Trophoblast cell (in vitro differentiated cells and primary cell): ENCODE data around the gene CNPY4.

ENCODE experiments used
- DNase-seq, 2 donors: peaks; one replicate each; pipeline ENCODE4 v3.0.0-alpha.2; 2016
- H2AFZ ChIP-seq: 2 replicates; pipeline ENCODE4 v1.6.1; 2013; ENCODE audit warnings: low read length, moderate library complexity, mild to moderate bottlenecking; ENCODE audit not compliant: insufficient read depth, poor library complexity
- H2AK5ac ChIP-seq: 2 replicates; pipeline ENCODE4 v1.6.1; 2013; ENCODE audit warnings: mild to moderate bottlenecking, low read length
- H2BK120ac ChIP-seq: 2 replicates; pipeline ENCODE4 v1.6.1; 2013; ENCODE audit warnings: low read length, mild to moderate bottlenecking, moderate library complexity; ENCODE audit not compliant: insufficient read depth, poor library complexity
- H2BK12ac ChIP-seq: 2 replicates; pipeline ENCODE4 v1.6.1; 2013; ENCODE audit warnings: mild to moderate bottlenecking, low read length, moderate library complexity
- H2BK5ac ChIP-seq: 2 replicates; pipeline ENCODE4 v1.6.1; 2013; ENCODE audit warnings: low read length, low read depth, moderate library complexity, mild to moderate bottlenecking; ENCODE audit not compliant: poor library complexity
- H3K14ac ChIP-seq: 2 replicates; pipeline ENCODE4 v1.6.1; 2013; ENCODE audit warnings: mild to moderate bottlenecking, low read length
- H3K18ac ChIP-seq: 2 replicates; pipeline ENCODE4 v1.6.1; 2013; ENCODE audit warnings: mild to moderate bottlenecking, low read length
- H3K23ac ChIP-seq: 2 replicates; pipeline ENCODE4 v1.6.1; 2013; ENCODE audit warnings: low read length
- H3K27ac ChIP-seq: 2 replicates; pipeline ENCODE4 v1.5.1; 2013; ENCODE audit warnings: low read depth, mild to moderate bottlenecking, inconsistent platforms, low read length, moderate library complexity
- H3K27me3 ChIP-seq: 2 replicates; pipeline ENCODE4 v1.6.1; 2013; ENCODE audit warnings: inconsistent platforms, mild to moderate bottlenecking, low read length, moderate library complexity; ENCODE audit not compliant: insufficient read depth
- H3K36me3 ChIP-seq, 2 experiments: 1 replicate in 1 of 2; 2 replicates in 1 of 2; pipeline ENCODE4 v1.6.1; 2013; ENCODE audit warnings: low read length in 2 of 2, mild to moderate bottlenecking in 2 of 2, moderate library complexity in 1 of 2; ENCODE audit not compliant: insufficient read depth in 2 of 2, control insufficient read depth in 1 of 2
- H3K4ac ChIP-seq: 2 replicates; pipeline ENCODE4 v1.6.1; 2013; ENCODE audit warnings: low read depth, mild to moderate bottlenecking, low read length, moderate library complexity
- H3K4me1 ChIP-seq, 2 experiments: 1 replicate in 1 of 2; 2 replicates in 1 of 2; pipeline ENCODE4 v1.6.1; 2013; ENCODE audit warnings: low read length in 2 of 2, mild to moderate bottlenecking in 2 of 2, moderate library complexity in 1 of 2; ENCODE audit not compliant: insufficient read depth in 2 of 2, control insufficient read depth in 1 of 2
- H3K4me2 ChIP-seq: 2 replicates; pipeline ENCODE4 v1.6.1; 2013; ENCODE audit warnings: inconsistent platforms, mild to moderate bottlenecking, low read length, moderate library complexity
- H3K4me3 ChIP-seq: 2 replicates; pipeline ENCODE4 v1.5.1; 2013; ENCODE audit warnings: mild to moderate bottlenecking, low read depth, low read length, inconsistent platforms
- H3K79me1 ChIP-seq: one replicate; pipeline ENCODE4 v1.6.1; 2013; ENCODE audit warnings: low read length
- H3K79me2 ChIP-seq: 2 replicates; pipeline ENCODE4 v1.6.1; 2013; ENCODE audit warnings: low read length, mild to moderate bottlenecking; ENCODE audit not compliant: control insufficient read depth, insufficient read depth, poor library complexity
- H3K9ac ChIP-seq: 2 replicates; pipeline ENCODE4 v1.6.1; 2013; ENCODE audit warnings: mild to moderate bottlenecking, low read length
- H3K9me3 ChIP-seq: 2 replicates; pipeline ENCODE4 v1.6.1; 2013; ENCODE audit warnings: low read depth, mild to moderate bottlenecking, control low read depth, inconsistent platforms, low read length; ENCODE audit not compliant: insufficient read depth
- H4K12ac ChIP-seq: 2 replicates; pipeline ENCODE4 v1.6.1; 2013; ENCODE audit warnings: low read depth, mild to moderate bottlenecking, low read length, moderate library complexity
- H4K8ac ChIP-seq: 2 replicates; pipeline ENCODE4 v1.6.1; 2013; ENCODE audit warnings: low read depth, mild to moderate bottlenecking, low read length, moderate library complexity
- H4K91ac ChIP-seq: one replicate; pipeline ENCODE4 v1.6.1; 2013; ENCODE audit warnings: low read depth, mild to moderate bottlenecking, low read length, moderate library complexity
- WGBS: extraction: QIAGEN DNeasy Blood & Tissue Kit; methylation state at CpG from one replicate; pipeline ENCODE4 v1.1.7; 2013; ENCODE audit warnings: missing lambda C conversion rate; ENCODE audit not compliant: insufficient read length, insufficient coverage; ENCODE audit errors: extremely low coverage; 5-methylcytosine and 5-hydroxymethylcytosine counted together

CNPY4 gene

DNA sequence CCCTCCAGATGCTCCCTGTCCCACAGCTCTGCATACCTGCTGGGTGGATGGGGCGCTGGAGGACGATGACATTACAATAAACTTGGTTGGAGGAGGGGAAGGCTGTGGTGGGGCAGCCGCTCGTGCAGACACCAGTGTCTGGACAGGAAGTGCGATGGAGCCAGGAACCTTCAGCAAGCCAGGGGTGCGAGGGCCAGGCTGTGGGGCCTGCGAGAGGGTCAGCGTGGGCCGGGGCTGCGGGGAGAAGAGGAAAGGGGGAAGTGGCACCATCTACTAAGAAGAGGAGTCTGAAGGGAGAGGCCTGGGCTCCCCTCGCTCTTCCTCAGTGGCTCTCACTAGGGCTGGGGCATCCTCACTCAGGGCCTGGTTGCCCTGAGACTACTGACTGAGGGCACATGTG lies 11.5 kb upstream of the CNPY4 start:
- no CpG with 5 or more reads among the region's 11 CpGs for WGBS
- H4K12ac ChIP-seq = no peak overlapping the region
- H3K4me2 ChIP-seq = no peak overlapping the region
- no peak overlapping the region for H3K23ac ChIP-seq
- H3K9ac ChIP-seq = no peak overlapping the region
- no peaks in the 10 kb centered on the region for H3K27me3 ChIP-seq
- no peak overlapping the region for H2BK120ac ChIP-seq
- no peak overlapping the region for H2BK12ac ChIP-seq
- H3K27ac ChIP-seq = no peak overlapping the region
- no peak for DNase-seq
- H3K9me3 ChIP-seq = no peaks in the 10 kb centered on the region
- H3K36me3 ChIP-seq = peaks cover 62 to 67% of the 10 kb centered on the region in 2 experiments
- no peak overlapping the region for H3K4ac ChIP-seq
- H2BK5ac ChIP-seq = no peak overlapping the region
- H2AFZ ChIP-seq = no peak overlapping the region
- H3K4me1 ChIP-seq = peaks cover 0 to 2% of the 10 kb centered on the region in 2 experiments
- no peak overlapping the region for H3K18ac ChIP-seq
- no peaks in the 10 kb centered on the region for H3K79me2 ChIP-seq
- no peak overlapping the region for H4K91ac ChIP-seq
- H3K4me3 ChIP-seq = no peak overlapping the region
- no peak overlapping the region for H3K14ac ChIP-seq
- no peak overlapping the region for H4K8ac ChIP-seq
- no peaks in the 10 kb centered on the region for H3K79me1 ChIP-seq
- no peak overlapping the region for H2AK5ac ChIP-seq

DNA sequence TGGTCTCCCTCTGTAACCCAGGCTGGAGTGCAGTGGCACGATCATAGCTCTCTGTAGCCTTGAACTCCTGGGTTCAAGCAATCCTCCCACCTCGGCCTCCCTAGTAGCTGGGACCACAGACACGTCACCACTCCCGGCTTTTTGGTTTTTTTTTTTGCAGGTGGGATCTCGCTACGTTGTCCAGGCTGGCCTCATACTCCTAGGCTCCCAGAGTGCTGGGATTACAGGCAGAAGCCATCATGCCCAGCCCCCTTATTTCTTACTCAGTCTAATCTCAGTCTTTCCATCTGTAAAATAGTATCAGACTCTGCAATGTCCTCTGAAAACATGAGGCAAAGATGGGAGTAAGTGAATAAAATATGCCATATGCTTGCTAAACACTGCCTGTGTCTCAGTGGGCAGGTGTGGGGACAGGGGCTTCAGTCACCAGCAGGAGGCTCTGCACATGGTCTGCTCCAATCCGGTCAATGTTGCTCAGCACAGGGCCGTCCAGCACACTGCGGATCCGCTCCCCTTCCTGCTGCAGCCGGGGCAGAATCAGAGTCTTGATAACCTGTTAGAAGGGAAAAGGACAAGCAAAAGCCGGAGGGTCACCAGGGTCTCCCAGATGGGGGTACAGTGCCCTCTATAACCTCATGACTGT lies 9.8 kb upstream of the CNPY4 start:
- Histone ChIP-seq H3K27me3 (no peaks in the 10 kb centered on the region), H3K18ac (no peak overlapping the region), H3K4me1 (no peaks in the 10 kb centered on the region), H2BK12ac (no peak overlapping the region), H3K9ac (no peak overlapping the region), H3K9me3 (no peaks in the 10 kb centered on the region), H2AK5ac (no peak overlapping the region), H3K27ac (no peak overlapping the region), H3K14ac (no peak overlapping the region), H2BK5ac (no peak overlapping the region), H3K36me3 (peaks cover 75 to 79% of the 10 kb centered on the region in 2 experiments), H3K79me2 (no peaks in the 10 kb centered on the region), H2BK120ac (no peak overlapping the region), H3K79me1 (no peaks in the 10 kb centered on the region), H3K4ac (no peak overlapping the region), H3K4me3 (no peak overlapping the region), H4K91ac (no peak overlapping the region), H4K8ac (no peak overlapping the region), H2AFZ (no peak overlapping the region), H3K23ac (no peak overlapping the region), H4K12ac (no peak overlapping the region), H3K4me2 (no peak overlapping the region)
- no peak for DNase-seq
- WGBS = no CpG with 5 or more reads among the region's 12 CpGs

DNA sequence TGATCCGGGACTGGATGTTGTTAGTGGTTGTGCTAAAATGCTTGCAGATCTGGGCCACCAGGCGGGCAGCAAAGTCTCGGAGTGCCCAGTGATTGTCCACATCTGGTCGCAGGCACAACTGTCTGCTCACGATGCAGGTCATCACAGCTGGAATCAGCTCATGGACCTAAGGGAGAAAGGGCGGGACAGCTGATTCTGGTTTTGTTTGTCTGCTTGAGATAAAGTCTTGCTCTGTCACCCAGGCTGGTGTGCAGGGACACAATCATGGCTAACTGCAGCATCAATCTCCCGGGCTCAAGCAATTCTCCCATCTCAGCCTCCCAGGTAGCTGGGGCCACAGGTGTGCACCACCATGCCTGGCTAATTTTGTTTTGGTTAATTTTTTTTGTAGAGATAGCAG lies 8.3 kb upstream of the CNPY4 start:
- H4K91ac ChIP-seq = no peak overlapping the region
- H2BK120ac ChIP-seq = no peak overlapping the region
- H3K79me1 ChIP-seq = no peaks in the 10 kb centered on the region
- no peak overlapping the region for H3K9ac ChIP-seq
- H2AK5ac ChIP-seq = no peak overlapping the region
- no peaks in the 10 kb centered on the region for H3K27me3 ChIP-seq
- H3K9me3 ChIP-seq = no peaks in the 10 kb centered on the region
- no peak for DNase-seq
- H4K8ac ChIP-seq = no peak overlapping the region
- no peak overlapping the region for H2BK12ac ChIP-seq
- H3K23ac ChIP-seq = no peak overlapping the region
- no peak overlapping the region for H3K27ac ChIP-seq
- no peak overlapping the region for H4K12ac ChIP-seq
- H3K36me3 ChIP-seq = peaks cover 66 to 67% of the 10 kb centered on the region in 2 experiments
- no peak overlapping the region for H3K4ac ChIP-seq
- H3K4me1 ChIP-seq = no peaks in the 10 kb centered on the region
- H3K79me2 ChIP-seq = no peaks in the 10 kb centered on the region
- H3K4me3 ChIP-seq = no peak overlapping the region
- H2AFZ ChIP-seq = no peak overlapping the region
- H3K4me2 ChIP-seq = no peak overlapping the region
- no CpG with 5 or more reads among the region's 7 CpGs for WGBS
- H3K14ac ChIP-seq = no peak overlapping the region
- no peak overlapping the region for H3K18ac ChIP-seq
- H2BK5ac ChIP-seq = no peak overlapping the region

DNA sequence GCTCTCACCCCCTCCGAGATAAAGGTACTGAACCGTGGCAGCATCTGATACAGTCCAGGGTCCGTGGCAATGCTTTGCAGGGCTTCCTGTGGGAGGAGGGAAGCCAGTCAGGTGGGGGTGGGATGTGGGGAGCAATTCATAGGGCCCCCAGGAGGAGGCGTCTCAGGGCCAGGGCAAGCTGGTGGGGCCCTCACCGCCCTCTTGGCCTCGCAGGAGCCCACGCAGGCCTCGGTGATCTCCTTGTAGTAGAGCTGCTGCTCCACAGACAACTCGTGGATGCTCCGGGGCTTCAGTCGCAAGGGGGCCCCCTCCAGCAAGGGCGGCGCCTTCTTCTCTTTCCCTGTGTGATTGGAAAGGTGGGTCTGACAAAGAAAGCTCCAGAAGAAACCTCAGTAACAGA lies 7.5 kb upstream of the CNPY4 start:
- H3K4me1 ChIP-seq = peaks cover 0 to 3% of the 10 kb centered on the region in 2 experiments
- H3K27me3 ChIP-seq = no peaks in the 10 kb centered on the region
- H3K36me3 ChIP-seq = peaks cover 60 to 61% of the 10 kb centered on the region in 2 experiments
- H3K27ac ChIP-seq = no peak overlapping the region
- no CpG with 5 or more reads among the region's 13 CpGs for WGBS
- H3K79me1 ChIP-seq = no peaks in the 10 kb centered on the region
- H4K12ac ChIP-seq = no peak overlapping the region
- no peak overlapping the region for H4K91ac ChIP-seq
- no peak for DNase-seq
- no peak overlapping the region for H3K9ac ChIP-seq
- H2BK120ac ChIP-seq = no peak overlapping the region
- no peak overlapping the region for H3K23ac ChIP-seq
- H3K4ac ChIP-seq = no peak overlapping the region
- H4K8ac ChIP-seq = no peak overlapping the region
- no peaks in the 10 kb centered on the region for H3K9me3 ChIP-seq
- no peak overlapping the region for H3K14ac ChIP-seq
- no peak overlapping the region for H2BK12ac ChIP-seq
- no peak overlapping the region for H2BK5ac ChIP-seq
- no peak overlapping the region for H2AFZ ChIP-seq
- H2AK5ac ChIP-seq = no peak overlapping the region
- H3K79me2 ChIP-seq = no peaks in the 10 kb centered on the region
- H3K4me3 ChIP-seq = no peak overlapping the region
- H3K18ac ChIP-seq = no peak overlapping the region
- no peak overlapping the region for H3K4me2 ChIP-seq
